GM12872 (cell line): ENCODE data around the gene RNU5B-1.
A peak's percentile ranks its signal among the peaks of the same experiment; 100 is the strongest.

Experiments used
- TF ChIP-seq, protein P1 (sequence below): IDR thresholded peaks from 3 replicates; pipeline ENCODE4 v1.5.1; 2011; ENCODE audit warnings: low read depth, mild to moderate bottlenecking, low read length, moderate library complexity; ENCODE audit not compliant: insufficient read depth

Gene RNU5B-1

DNA sequence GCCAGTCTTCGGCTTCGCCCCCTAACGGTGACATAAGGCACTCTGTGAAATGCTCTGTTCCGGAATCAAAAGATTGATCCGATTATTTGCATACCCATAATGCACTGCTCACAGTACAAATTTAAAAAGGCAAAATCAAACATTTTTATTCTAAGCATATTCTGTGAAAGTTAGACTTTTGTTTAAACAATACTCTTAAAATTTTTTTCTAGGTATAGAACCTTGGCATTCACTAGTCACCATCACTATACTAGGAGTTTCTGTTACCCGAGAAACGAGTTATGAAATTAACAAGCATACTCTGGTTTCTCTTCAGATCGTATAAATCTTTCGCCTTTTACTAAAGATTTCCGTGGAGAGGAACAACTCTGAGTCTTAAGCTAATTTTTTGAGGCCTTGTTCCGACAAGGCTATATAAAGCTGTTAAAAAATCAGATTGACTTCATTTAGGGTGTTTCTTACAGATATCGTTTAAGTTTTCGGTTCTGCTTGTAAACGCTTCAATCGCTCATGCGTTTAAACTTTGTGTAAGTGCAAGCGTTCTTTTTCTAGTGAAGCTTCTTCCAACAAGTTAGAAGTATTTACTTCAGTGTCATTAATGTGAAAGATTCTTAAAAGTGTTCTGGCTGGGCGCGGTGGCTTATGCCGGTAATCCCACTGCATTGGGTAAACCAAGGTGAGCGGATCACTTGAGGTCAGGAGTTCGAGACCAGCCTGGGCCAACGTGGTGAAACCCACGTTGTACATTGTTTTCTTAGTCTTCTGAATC is at the start of gene RNU5B-1:
Gene RNU5B-1 (plus strand): TSS at position 297 of the 769 bp plus-strand sequence.
- TF ChIP-seq, protein P1, sequence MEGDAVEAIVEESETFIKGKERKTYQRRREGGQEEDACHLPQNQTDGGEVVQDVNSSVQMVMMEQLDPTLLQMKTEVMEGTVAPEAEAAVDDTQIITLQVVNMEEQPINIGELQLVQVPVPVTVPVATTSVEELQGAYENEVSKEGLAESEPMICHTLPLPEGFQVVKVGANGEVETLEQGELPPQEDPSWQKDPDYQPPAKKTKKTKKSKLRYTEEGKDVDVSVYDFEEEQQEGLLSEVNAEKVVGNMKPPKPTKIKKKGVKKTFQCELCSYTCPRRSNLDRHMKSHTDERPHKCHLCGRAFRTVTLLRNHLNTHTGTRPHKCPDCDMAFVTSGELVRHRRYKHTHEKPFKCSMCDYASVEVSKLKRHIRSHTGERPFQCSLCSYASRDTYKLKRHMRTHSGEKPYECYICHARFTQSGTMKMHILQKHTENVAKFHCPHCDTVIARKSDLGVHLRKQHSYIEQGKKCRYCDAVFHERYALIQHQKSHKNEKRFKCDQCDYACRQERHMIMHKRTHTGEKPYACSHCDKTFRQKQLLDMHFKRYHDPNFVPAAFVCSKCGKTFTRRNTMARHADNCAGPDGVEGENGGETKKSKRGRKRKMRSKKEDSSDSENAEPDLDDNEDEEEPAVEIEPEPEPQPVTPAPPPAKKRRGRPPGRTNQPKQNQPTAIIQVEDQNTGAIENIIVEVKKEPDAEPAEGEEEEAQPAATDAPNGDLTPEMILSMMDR: peak; percentile 85

DNA sequence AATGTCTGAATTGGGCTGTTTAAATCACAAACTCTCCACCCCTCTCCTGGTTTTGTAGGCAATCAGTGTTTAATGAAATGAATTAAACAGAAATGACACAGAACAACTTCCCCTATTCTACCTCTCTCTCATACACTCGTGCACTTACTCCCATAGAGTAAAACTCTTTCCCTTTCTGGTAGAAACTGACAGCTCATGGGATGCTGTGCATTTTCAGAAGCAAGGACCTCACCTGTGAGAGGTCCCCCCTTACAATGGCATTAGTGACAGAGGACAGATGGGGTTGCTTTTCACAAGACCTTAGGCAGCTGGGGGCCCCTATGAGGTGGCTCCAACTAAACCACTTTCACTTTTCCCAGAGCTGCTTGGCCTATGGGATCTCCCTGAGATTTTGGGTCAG is 49.7 kb upstream of the RNU5B-1 start:
- TF ChIP-seq, protein P1: no peak

DNA sequence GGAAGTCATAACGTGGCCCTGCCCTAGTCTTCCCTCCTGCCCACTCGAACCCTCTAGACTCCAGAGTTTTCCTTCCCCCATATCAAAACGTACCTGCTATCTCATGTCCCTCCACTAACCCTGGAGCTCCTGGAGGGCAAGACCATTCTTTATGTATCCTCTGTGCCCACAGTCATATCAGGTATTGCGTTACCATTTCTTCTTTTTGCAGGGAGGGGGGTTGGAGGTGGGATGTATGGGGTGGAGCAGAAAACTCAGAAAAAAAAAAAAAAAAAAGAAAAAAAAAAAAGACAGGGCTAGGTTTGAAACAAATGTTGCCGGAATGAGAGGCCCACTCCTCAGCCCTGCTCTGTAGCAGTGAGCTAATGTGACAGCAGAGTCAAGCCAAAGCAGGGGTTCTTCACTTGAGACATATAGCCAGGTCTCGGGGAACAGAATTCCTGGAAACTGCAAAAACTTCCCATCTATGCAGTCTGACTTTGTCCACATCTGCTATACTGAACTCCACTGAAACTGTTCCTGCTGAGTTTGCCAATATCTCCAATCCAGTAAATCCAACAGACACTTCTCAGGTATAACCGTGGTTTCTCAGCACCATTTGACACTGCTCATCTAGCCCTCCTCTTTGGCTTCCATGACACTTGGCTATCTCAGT is 48.9 kb upstream of the RNU5B-1 start:
- TF ChIP-seq, protein P1: no peak

DNA sequence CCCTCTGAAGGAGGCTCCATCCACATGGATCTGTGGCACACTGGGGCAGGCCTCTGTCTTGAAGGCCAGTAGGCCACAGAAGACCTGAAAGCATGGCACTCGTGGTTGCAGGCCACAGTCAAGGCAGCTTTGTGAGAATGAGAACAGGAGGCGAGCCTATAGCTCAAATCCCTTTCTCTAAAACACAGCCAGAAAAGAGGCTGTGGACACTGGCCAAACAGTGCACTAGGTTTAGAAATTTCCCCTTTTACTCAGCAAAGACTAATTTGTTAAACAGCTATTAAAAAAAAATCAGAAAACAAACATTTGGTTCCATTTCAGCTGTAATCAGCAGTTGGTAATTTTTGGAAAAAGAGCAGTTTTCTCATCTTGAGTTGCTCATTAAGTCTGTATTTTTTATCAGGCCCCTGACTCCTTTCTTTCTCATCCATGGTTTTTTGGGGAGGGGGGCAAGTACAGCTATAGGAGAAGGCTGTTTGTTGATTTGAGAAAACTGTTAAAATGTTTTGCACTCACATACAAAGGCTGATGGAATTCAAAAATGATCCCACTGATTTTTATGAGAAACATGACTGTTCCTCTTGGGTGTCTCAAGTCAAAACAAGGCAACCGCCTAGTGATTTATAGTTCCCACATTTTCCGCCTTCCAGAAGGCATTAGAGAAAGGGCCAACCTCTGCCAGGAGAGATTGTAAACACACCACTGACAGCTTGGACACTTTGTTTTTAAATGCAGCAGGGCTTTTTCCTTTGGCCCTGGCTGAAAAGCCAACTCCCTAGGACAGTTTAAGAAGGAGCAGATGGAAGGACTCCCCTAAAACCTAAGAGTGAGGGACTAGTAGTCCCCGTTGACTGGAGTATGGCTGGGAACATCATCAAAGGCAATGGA is 45.9 kb upstream of the RNU5B-1 start:
- TF ChIP-seq, protein P1: no peak

DNA sequence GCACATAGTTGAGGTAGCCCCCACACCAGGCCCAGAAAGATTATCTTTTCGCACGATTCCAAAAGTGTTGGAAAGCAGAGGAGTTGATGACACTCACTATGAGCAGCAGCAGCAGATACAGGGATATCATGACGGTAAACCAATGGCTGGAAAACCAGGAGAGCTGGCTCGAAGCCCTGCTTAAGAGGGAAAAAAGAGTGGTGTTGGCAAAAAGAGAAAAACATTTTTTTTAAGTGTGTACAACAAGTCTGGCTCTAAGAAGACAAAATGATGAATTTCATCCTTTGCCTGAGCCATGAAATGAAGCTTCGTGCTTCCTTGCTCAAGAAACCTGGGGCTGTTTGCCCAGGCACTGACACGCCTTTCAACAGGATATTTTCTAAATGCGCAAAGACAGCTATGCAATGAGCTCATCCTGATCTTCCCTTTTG is 45.1 kb upstream of the RNU5B-1 start:
- TF ChIP-seq, protein P1: no peak

DNA sequence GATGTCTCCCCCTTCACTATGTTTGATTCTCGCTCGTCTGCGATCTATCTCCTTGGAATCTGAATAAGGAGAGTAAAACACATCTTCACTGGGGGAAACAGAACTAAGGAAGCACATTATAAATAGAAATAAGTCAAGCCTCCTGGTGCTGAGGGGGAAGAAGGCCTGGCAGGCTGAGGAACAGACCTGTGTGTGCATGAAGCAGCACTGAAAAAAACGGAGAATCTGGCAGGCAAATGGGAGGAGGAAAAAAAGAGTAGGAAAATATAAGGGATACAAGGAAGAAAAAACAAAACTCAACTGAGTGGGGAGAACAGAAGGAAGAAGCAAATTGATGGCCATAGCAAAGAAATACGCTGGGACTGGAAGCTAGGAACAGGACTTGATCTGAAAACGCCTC is 43.5 kb upstream of the RNU5B-1 start:
- TF ChIP-seq, protein P1: no peak

DNA sequence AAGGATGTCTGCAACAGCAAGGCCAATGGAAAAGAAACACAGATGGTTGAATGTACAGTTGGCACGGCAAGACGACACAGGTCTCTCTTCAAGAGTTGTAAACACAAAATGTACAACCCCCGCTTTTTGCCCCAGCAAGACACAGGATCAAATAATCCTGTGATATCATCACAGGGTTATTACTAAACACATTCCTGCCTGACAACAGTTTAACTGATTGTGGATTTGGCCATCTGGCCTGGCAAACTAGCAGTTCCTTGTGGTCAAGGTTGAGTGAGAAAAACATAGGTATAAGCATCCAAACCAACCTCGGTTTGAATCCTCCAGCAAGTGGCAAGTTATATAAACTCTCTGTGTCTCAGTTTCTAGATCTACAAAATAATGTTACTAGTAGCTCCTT is 41.2 kb upstream of the RNU5B-1 start:
- TF ChIP-seq, protein P1: no peak
